ENCODE data around the gene NTSR1.

Gene NTSR1

GRCh38 chr20:62760856-62761758 lies 52.5 kb downstream of the NTSR1 start:
- DNase-seq = no peak

- DNase-seq = no peak
Measured at GRCh38 chr20:62761759-62762131, 53.1 kb downstream of the NTSR1 start.

GRCh38 chr20:62762376-62762775 lies 53.7 kb downstream of the NTSR1 start:
- DNase-seq = no peak

GRCh38 chr20:62762801-62763368 lies 54.2 kb downstream of the NTSR1 start:
- no peak for DNase-seq

- DNase-seq = no peak
Measured at GRCh38 chr20:62763404-62763803, 54.8 kb downstream of the NTSR1 start.

GRCh38 chr20:62764156-62764935 lies 55.7 kb downstream of the NTSR1 start:
- DNase-seq = no peak

- DNase-seq = no peak
Measured at GRCh38 chr20:62765021-62765420, 56.4 kb downstream of the NTSR1 start.

- no peak for DNase-seq
Measured at GRCh38 chr20:62765432-62766070, 56.9 kb downstream of the NTSR1 start.

GRCh38 chr20:62766071-62766450 lies 57.4 kb downstream of the NTSR1 start:
- DNase-seq = no peak

GRCh38 chr20:62766716-62767115 lies 58.1 kb downstream of the NTSR1 start:
- no peak for DNase-seq

- DNase-seq = no peak
Measured at GRCh38 chr20:62768234-62768546, 59.6 kb downstream of the NTSR1 start.

- DNase-seq = no peak
Measured at GRCh38 chr20:62768551-62769287, 60.1 kb downstream of the NTSR1 start.

- DNase-seq = no peak
Measured at GRCh38 chr20:62769346-62770071, 60.9 kb downstream of the NTSR1 start.

GRCh38 chr20:62770111-62770910 lies 61.7 kb downstream of the NTSR1 start:
- DNase-seq = no peak

- DNase-seq = no peak
Measured at GRCh38 chr20:62770916-62771315, 62.3 kb downstream of the NTSR1 start.

GRCh38 chr20:62771396-62772102 lies 62.9 kb downstream of the NTSR1 start:
- DNase-seq = no peak

- no peak for DNase-seq
Measured at GRCh38 chr20:62772103-62772611, 63.5 kb downstream of the NTSR1 start.

GRCh38 chr20:62772619-62772989 lies 64.0 kb downstream of the NTSR1 start:
- DNase-seq = no peak

- DNase-seq = no peak
Measured at GRCh38 chr20:62772990-62773844, 64.6 kb downstream of the NTSR1 start.
